Activated T-helper 2 cell treated with anti-CD3 and anti-CD28 coated beads, Interferon-gamma antibody, Interleukin-2, Interleukin-4, amounts not matched to agents 10 μg/mL and 5 μg/mL and 100 μg/mL, durations not matched to agents 14 hours and 24 hours and 36 hours (primary cell): ENCODE results near the gene INTS15. TPM values are rescaled to one million over a fixed set of nuclear protein-coding genes. Genes with fewer than 3 reads are reported as not detected.
"Not testable (repeated sequence)": the region's sequence is repeated elsewhere in the genome, so short reads cannot be mapped to it uniquely, and the experiment has no call there.

Experiments used
- DNase-seq: peaks from one replicate; pipeline ENCODE4 v3.0.0; 2021; ENCODE audit warnings: low spot score
- H3K27ac Mint-ChIP-seq: one replicate; pipeline ENCODE4 v1.8.0; 2021; ENCODE audit warnings: mixed read lengths
- H3K27me3 Mint-ChIP-seq: one replicate; pipeline ENCODE4 v1.8.0; 2021; ENCODE audit warnings: low read depth, mixed read lengths
- H3K36me3 Mint-ChIP-seq: one replicate; pipeline ENCODE4 v1.8.0; 2021; ENCODE audit warnings: low read depth, mixed read lengths
- H3K4me1 Mint-ChIP-seq: one replicate; pipeline ENCODE4 v1.8.0; 2021; ENCODE audit warnings: low read depth, mixed read lengths
- H3K4me3 Mint-ChIP-seq: one replicate; pipeline ENCODE4 v1.8.0; 2021; ENCODE audit warnings: low read depth, mild to moderate bottlenecking, moderate library complexity, mixed read lengths
- H3K9me3 Mint-ChIP-seq: one replicate; pipeline ENCODE4 v1.8.0; 2021; ENCODE audit warnings: mixed read lengths
- intact Hi-C: fragments of 100-400 bp; cut with micrococcal nuclease; formaldehyde crosslinking; loops from one replicate; pipeline ENCODE4 v1.15.1; 2023
- total RNA-seq: library from RNA; stranded (reverse); gene quantifications from 2 replicates; pipeline ENCODE4 v1.2.3, GENCODE V29; 2022

Gene INTS15
- total RNA-seq, 1 donor from 2014 or later, result 42.1 TPM

GRCh38 chr7:6585746-6586432 lies 3.9 kb upstream of the INTS15 start:
- intact Hi-C loops, H3K27me3 Mint-ChIP-seq: not testable (repeated sequence)
- peaks cover 60% of the 10 kb centered on the region for H3K36me3 Mint-ChIP-seq

GRCh38 chr7:6588566-6588965 lies 1.3 kb upstream of the INTS15 start:
- no peaks in the 10 kb centered on the region for H3K27me3 Mint-ChIP-seq
- H3K4me1 Mint-ChIP-seq, result peaks cover 12% of the 10 kb centered on the region
- peaks cover 57% of the 10 kb centered on the region for H3K36me3 Mint-ChIP-seq
- DNase-seq, result no peak
- intact Hi-C loops, result no loop called here
- no peak overlapping the region for H3K4me3 Mint-ChIP-seq
- peak overlapping the region; percentile 52 for H3K27ac Mint-ChIP-seq
- H3K9me3 Mint-ChIP-seq, result no peaks in the 10 kb centered on the region

More at GRCh38 chr7:6585746-6586432, 3.9 kb upstream of the INTS15 start:
- H3K9me3 Mint-ChIP-seq, H3K27ac Mint-ChIP-seq, H3K4me3 Mint-ChIP-seq, DNase-seq: not testable (repeated sequence)
- H3K4me1 Mint-ChIP-seq, result peaks cover 17% of the 10 kb centered on the region

GRCh38 chr7:6589151-6589828 lies 531 bp upstream of the INTS15 start:
- peak overlapping the region; percentile 62 for H3K4me3 Mint-ChIP-seq
- DNase-seq, result no peak
- intact Hi-C loops, result no loop called here
- peak overlapping the region; percentile 60 for H3K27ac Mint-ChIP-seq
- no peaks in the 10 kb centered on the region for H3K27me3 Mint-ChIP-seq
- H3K36me3 Mint-ChIP-seq, result peaks cover 61% of the 10 kb centered on the region
- H3K4me1 Mint-ChIP-seq, result peaks cover 12% of the 10 kb centered on the region
- H3K9me3 Mint-ChIP-seq, result no peaks in the 10 kb centered on the region

GRCh38 chr7:6590645-6591110 lies 857 bp downstream of the INTS15 start:
- H3K27ac Mint-ChIP-seq, result peak overlapping the region; percentile 90
- H3K9me3 Mint-ChIP-seq, result no peaks in the 10 kb centered on the region
- intact Hi-C loops, result loop anchor here (1.0 to 5.0 kb wide), 3 partner anchors 13 to 267 kb away; partner anchors contain the start of genes ZDHHC4 and ZNF316
- peaks cover 12% of the 10 kb centered on the region for H3K4me1 Mint-ChIP-seq
- H3K27me3 Mint-ChIP-seq, result no peaks in the 10 kb centered on the region
- DNase-seq, result no peak
- peaks cover 64% of the 10 kb centered on the region for H3K36me3 Mint-ChIP-seq
- H3K4me3 Mint-ChIP-seq, result peak overlapping the region; percentile 96

- no peaks in the 10 kb centered on the region for H3K4me1 Mint-ChIP-seq
- H3K27me3 Mint-ChIP-seq, result no peaks in the 10 kb centered on the region
- no peak overlapping the region for H3K27ac Mint-ChIP-seq
- H3K9me3 Mint-ChIP-seq, result no peaks in the 10 kb centered on the region
- DNase-seq, result no peak
- intact Hi-C loops, result no loop called here
- H3K4me3 Mint-ChIP-seq, result no peak overlapping the region
- H3K36me3 Mint-ChIP-seq, result peaks cover 75% of the 10 kb centered on the region
These were observed 10.3 kb downstream of the INTS15 start for GRCh38 chr7:6600093-6600492.

- Mint-ChIP-seq H3K27ac (no peak overlapping the region), H3K27me3 (no peaks in the 10 kb centered on the region), H3K4me3 (no peak overlapping the region), H3K36me3 (peaks cover 45% of the 10 kb centered on the region), H3K4me1 (no peaks in the 10 kb centered on the region), H3K9me3 (no peaks in the 10 kb centered on the region)
- DNase-seq, result no peak
- intact Hi-C loops, result no loop called here
These were observed 14.6 kb downstream of the INTS15 start for GRCh38 chr7:6604458-6604857.

- H3K27me3 Mint-ChIP-seq, result no peaks in the 10 kb centered on the region
- intact Hi-C loops, result no loop called here
- DNase-seq, result no peak
- H3K9me3 Mint-ChIP-seq, result no peaks in the 10 kb centered on the region
- no peak overlapping the region for H3K27ac Mint-ChIP-seq
- peaks cover 39% of the 10 kb centered on the region for H3K36me3 Mint-ChIP-seq
- H3K4me3 Mint-ChIP-seq, result no peak overlapping the region
- H3K4me1 Mint-ChIP-seq, result peaks cover 1% of the 10 kb centered on the region
These were observed 17.2 kb downstream of the INTS15 start for GRCh38 chr7:6606866-6607583.

GRCh38 chr7:6607651-6608051 lies 17.8 kb downstream of the INTS15 start:
- Mint-ChIP-seq H3K4me1 (peaks cover 1% of the 10 kb centered on the region), H3K36me3 (peaks cover 33% of the 10 kb centered on the region), H3K27ac (no peak overlapping the region), H3K27me3 (peaks cover 2% of the 10 kb centered on the region), H3K9me3 (no peaks in the 10 kb centered on the region), H3K4me3 (no peak overlapping the region)
- intact Hi-C loops, result no loop called here
- DNase-seq, result no peak

GRCh38 chr7:6608081-6608480 lies 18.3 kb downstream of the INTS15 start:
- intact Hi-C loops, result no loop called here
- H3K4me3 Mint-ChIP-seq, result no peak overlapping the region
- H3K27ac Mint-ChIP-seq, result no peak overlapping the region
- H3K4me1 Mint-ChIP-seq, result peaks cover 1% of the 10 kb centered on the region
- H3K9me3 Mint-ChIP-seq, result no peaks in the 10 kb centered on the region
- H3K36me3 Mint-ChIP-seq, result peaks cover 31% of the 10 kb centered on the region
- peaks cover 5% of the 10 kb centered on the region for H3K27me3 Mint-ChIP-seq
- no peak for DNase-seq

GRCh38 chr7:6608794-6609193 lies 19.0 kb downstream of the INTS15 start:
- H3K27ac Mint-ChIP-seq, result no peak overlapping the region
- DNase-seq, result no peak
- H3K4me3 Mint-ChIP-seq, result no peak overlapping the region
- H3K4me1 Mint-ChIP-seq, result peaks cover 1% of the 10 kb centered on the region
- H3K36me3 Mint-ChIP-seq, result peaks cover 28% of the 10 kb centered on the region
- H3K27me3 Mint-ChIP-seq, result peaks cover 6% of the 10 kb centered on the region
- H3K9me3 Mint-ChIP-seq, result no peaks in the 10 kb centered on the region
- intact Hi-C loops, result no loop called here

GRCh38 chr7:6612819-6613218 lies 23.0 kb downstream of the INTS15 start:
- Mint-ChIP-seq H3K9me3 (no peaks in the 10 kb centered on the region), H3K4me1 (peaks cover 4% of the 10 kb centered on the region), H3K36me3 (peaks cover 4% of the 10 kb centered on the region), H3K27ac (no peak overlapping the region), H3K4me3 (no peak overlapping the region), H3K27me3 (peaks cover 29% of the 10 kb centered on the region)
- intact Hi-C loops, result no loop called here
- DNase-seq, result no peak

GRCh38 chr7:6613706-6614105 lies 23.9 kb downstream of the INTS15 start:
- DNase-seq, result no peak
- Mint-ChIP-seq H3K27me3 (peaks cover 32% of the 10 kb centered on the region), H3K9me3 (no peaks in the 10 kb centered on the region), H3K4me3 (no peak overlapping the region), H3K36me3 (peaks cover 4% of the 10 kb centered on the region), H3K4me1 (peaks cover 4% of the 10 kb centered on the region), H3K27ac (no peak overlapping the region)
- intact Hi-C loops, result no loop called here
